Ascending aorta (tissue), 2 donors: ENCODE measurements around the gene NETO2. TPM values are rescaled to one million over a fixed set of nuclear protein-coding genes. Genes with fewer than 3 reads are reported as not detected.
"Not testable (repeated sequence)": the region's sequence is repeated elsewhere in the genome, so short reads cannot be mapped to it uniquely, and the experiment has no call there.

Experiments used
- DNase-seq, 2 donors: peaks; one replicate each; pipeline ENCODE4 v3.0.0-alpha.2; 2019; ENCODE audit warnings: low spot score in 2 of 2
- H3K27ac ChIP-seq, 2 donors: fragments of 200-600 bp; sonication (generic); one replicate each; pipeline ENCODE4 v1.5.1; 2016 to 2017; ENCODE audit warnings: mild to moderate bottlenecking in 1 of 2
- H3K27me3 ChIP-seq: fragments of 200-600 bp; sonication (generic); one replicate; pipeline ENCODE4 v1.5.1; 2017
- H3K36me3 ChIP-seq, 2 donors: fragments of 200-600 bp; sonication (generic); one replicate each; pipeline ENCODE4 v1.5.1; 2016
- H3K4me1 ChIP-seq, 2 donors: fragments of 200-600 bp; sonication (generic); one replicate each; pipeline ENCODE4 v1.5.1; 2016 to 2017; ENCODE audit warnings: mild to moderate bottlenecking in 1 of 2
- H3K4me3 ChIP-seq, 2 donors: fragments of 200-600 bp; sonication (generic); one replicate each; pipeline ENCODE4 v1.5.1; 2016 to 2017; ENCODE audit warnings: mild to moderate bottlenecking in 1 of 2
- H3K9me3 ChIP-seq, 2 donors: fragments of 200-600 bp; sonication (generic); one replicate each; pipeline ENCODE4 v1.5.1; 2016
- CTCF ChIP-seq, 3 experiments: fragments of 200-600 bp in 2 of 3; fragments of 450-650 bp in 1 of 3; sonication (generic) in 2 of 3; IDR thresholded peaks; one replicate each; pipeline ENCODE4 v1.5.1; 2016 to 2019; ENCODE audit warnings: antibody characterized with exemption in 3 of 3, mild to moderate bottlenecking in 1 of 3, moderate library complexity in 1 of 3
- intact Hi-C: fragments of 100-400 bp; cut with DNase I; formaldehyde crosslinking; loops from one replicate; pipeline ENCODE4 v1.15.1; 2023
- total RNA-seq: library from RNA; depleted of rRNA; stranded (reverse); fragments of >200 nt; gene quantifications from one replicate; pipeline ENCODE4 v1.1.0, GENCODE V29; 2016

The NETO2 gene
- total RNA-seq, 1 donor from 2014 or later: 5.9 TPM

DNA sequence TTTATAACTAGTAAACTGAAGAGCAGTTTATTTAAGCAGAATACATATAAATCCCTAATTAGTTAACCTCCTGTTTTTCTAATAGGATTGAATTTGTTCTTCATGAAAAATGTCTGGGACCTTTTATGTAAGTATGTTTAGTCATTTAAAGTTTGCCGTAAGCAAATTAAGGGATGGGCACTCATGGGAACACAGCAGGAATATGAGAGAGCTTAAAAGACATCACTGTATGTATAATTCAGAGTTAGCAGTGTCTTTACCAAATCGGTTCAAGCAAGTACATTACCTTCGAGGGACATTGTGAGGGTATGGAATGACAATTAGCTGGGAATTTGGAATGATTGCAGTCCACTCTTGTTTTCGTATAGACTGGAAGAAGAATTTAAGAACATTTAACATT lies 17.7 kb upstream of the NETO2 start:
- Histone ChIP-seq H3K27ac (no peak overlapping the region), H3K36me3 (peaks cover 6% of the 10 kb centered on the region in 2 donors), H3K9me3 (no peaks in the 10 kb centered on the region), H3K27me3 (no peaks in the 10 kb centered on the region), H3K4me3 (no peak overlapping the region), H3K4me1 (no peaks in the 10 kb centered on the region)
- TF ChIP-seq CTCF (IDR thresholded peaks at IDR 0.05): no peak
- DNase-seq: no peak
- intact Hi-C loops: no loop called here

DNA sequence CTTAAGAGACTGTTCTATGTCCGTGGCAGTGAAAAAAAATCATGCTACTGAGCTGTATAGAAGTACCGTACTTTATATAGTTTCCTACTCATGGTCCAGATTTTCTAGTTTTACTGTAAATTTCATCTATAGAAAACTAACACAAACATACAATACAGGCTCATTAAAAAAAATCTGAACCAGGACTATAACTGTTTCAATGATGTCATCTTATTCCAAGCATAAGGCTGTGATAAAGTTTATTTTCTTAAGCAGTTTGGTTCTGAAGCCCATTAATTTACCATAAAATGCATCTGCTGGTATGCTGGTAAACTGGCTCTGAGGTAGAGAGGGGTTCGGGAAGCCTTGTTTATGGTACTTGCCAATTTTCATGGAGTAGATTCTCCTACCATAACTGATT lies 16.7 kb upstream of the NETO2 start:
- no peaks in the 10 kb centered on the region for H3K4me1 ChIP-seq
- DNase-seq: no peak
- H3K4me3 ChIP-seq: no peak overlapping the region
- no peaks in the 10 kb centered on the region for H3K9me3 ChIP-seq
- no peaks in the 10 kb centered on the region for H3K27me3 ChIP-seq
- intact Hi-C loops: no loop called here
- H3K36me3 ChIP-seq: peaks cover 9% of the 10 kb centered on the region in 2 donors
- H3K27ac ChIP-seq: no peak overlapping the region
- no peak for TF ChIP-seq CTCF (IDR thresholded peaks at IDR 0.05)

DNA sequence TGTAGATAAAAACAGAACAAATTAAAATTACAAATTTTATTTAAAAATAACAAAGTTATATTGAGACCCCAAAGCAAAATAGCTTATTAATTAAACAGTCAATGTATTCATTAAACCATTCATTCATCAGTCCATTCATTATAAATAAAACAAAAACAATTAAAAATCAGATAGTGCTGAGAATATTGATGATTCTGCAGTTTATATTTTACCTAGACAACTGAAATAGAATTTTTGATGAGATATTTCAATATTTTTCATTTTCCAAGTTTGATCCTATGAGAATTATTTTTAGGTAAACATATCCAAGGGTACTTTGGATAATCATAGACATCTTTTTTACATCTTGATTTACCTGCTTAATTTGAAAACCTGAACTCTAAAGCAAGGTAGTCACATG lies 15.2 kb upstream of the NETO2 start:
- DNase-seq: no peak
- intact Hi-C loops: no loop called here
- no peaks in the 10 kb centered on the region for H3K9me3 ChIP-seq
- no peaks in the 10 kb centered on the region for H3K4me1 ChIP-seq
- no peaks in the 10 kb centered on the region for H3K27me3 ChIP-seq
- no peak overlapping the region for H3K27ac ChIP-seq
- H3K36me3 ChIP-seq: peaks cover 9 to 10% of the 10 kb centered on the region in 2 donors
- TF ChIP-seq CTCF (IDR thresholded peaks at IDR 0.05): no peak
- no peak overlapping the region for H3K4me3 ChIP-seq

DNA sequence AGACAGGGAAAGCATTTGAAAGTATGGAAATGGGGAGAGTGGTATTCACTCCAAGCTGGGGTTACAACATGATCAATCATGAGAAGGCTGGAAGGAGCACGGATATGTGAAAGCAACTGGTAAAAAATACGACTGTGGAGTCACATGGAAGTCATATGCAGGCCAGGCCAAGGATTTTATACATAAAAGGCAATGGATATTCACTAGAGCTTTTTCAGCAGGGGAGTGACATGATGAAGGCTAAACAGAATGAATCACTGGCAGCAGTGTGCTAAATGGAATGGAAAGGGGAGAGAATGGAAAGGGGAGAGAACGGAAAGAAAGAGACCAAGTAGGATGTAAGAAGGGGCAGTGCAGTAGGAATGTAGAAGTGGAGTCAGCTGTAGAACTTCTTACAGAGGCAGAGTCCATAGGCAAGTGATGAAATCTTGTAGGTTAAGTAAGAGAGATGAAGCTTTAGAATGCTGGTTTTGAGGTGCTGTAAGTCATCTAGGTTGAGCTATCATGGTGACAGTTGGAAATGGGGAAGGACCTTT lies 13.0 kb upstream of the NETO2 start:
- no peak overlapping the region for H3K27ac ChIP-seq
- DNase-seq: no peak
- intact Hi-C loops: no loop called here
- H3K9me3 ChIP-seq: no peaks in the 10 kb centered on the region
- no peak for TF ChIP-seq CTCF (IDR thresholded peaks at IDR 0.05)
- peaks cover 16 to 24% of the 10 kb centered on the region in 2 donors for H3K36me3 ChIP-seq
- H3K27me3 ChIP-seq: no peaks in the 10 kb centered on the region
- no peak overlapping the region for H3K4me3 ChIP-seq
- H3K4me1 ChIP-seq: no peaks in the 10 kb centered on the region

- intact Hi-C loops, H3K9me3 ChIP-seq, H3K4me1 ChIP-seq, H3K27me3 ChIP-seq, DNase-seq, H3K27ac ChIP-seq, H3K4me3 ChIP-seq: not testable (repeated sequence)
- peaks cover 13 to 24% of the 10 kb centered on the region in 2 donors for H3K36me3 ChIP-seq
Measured at GRCh38 chr16:47152501-47152900, 8.8 kb upstream of the NETO2 start.

- Histone ChIP-seq H3K36me3 (peaks cover 7 to 14% of the 10 kb centered on the region in 2 donors), H3K4me3 (no peak overlapping the region), H3K27me3 (no peaks in the 10 kb centered on the region), H3K27ac (no peak overlapping the region), H3K4me1 (no peaks in the 10 kb centered on the region), H3K9me3 (no peaks in the 10 kb centered on the region)
- intact Hi-C loops: no loop called here
- no peak for TF ChIP-seq CTCF (IDR thresholded peaks at IDR 0.05)
- no peak for DNase-seq
Measured at GRCh38 chr16:47150067-47150466, 6.3 kb upstream of the NETO2 start.
